ENCODE measurements around the gene NFIC.

DNA sequence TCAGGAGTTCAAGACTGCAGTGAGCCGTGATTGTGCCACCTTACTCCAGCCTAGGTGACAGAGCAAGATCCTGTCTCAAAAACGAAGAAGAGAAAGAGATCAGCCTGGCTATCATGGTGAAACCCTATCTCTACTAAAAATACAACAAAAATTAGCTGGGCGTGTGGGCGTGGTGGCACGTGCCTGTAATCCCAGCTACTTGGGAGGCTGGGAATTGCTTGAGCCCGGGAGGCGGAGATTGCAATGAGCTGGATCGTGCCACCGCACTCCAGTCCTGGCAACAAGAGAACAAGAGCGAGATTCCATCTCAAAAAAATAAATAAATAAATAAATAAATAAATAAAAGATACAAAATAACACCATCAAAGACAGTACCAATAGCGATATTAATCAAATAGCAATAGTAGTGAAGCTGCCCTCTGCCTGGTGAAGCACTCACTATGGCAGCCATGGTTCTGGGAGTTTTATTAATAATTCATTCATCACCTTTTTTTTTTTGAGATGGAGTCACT is 53.9 kb downstream of the NFIC start:
- TF ChIP-seq GLIS3 (CRISPR knock-in tag; IDR thresholded peaks at IDR 0.05) (no peak), TOX (CRISPR knock-in tag; IDR thresholded peaks at IDR 0.05; ENCODE audit: borderline replicate concordance) (no peak), RARB (CRISPR knock-in tag; IDR thresholded peaks at IDR 0.05) (no peak)
